Psoas muscle (tissue), 8 donors: ENCODE data around the gene PRMT7. TPM values are rescaled to one million over a fixed set of nuclear protein-coding genes. Genes with fewer than 3 reads are reported as not detected.

Experiments used
- ATAC-seq, 4 donors: fragments of 200-7000 bp; cut with Tn5 transposase; one replicate each; pipeline ENCODE4 v1.9.1; 2020; ENCODE audit warnings: moderate library complexity in 3 of 4, mild to moderate bottlenecking in 2 of 4
- DNase-seq, 2 donors: peaks; one replicate each; pipeline ENCODE4 v3.0.0-alpha.2; 2020
- H3K27ac ChIP-seq: fragments of 200-600 bp; one replicate; pipeline ENCODE4 v1.8.0; 2022
- H3K27me3 ChIP-seq, 3 donors: fragments of 200-600 bp in 1 of 3; one replicate each; pipeline versions ENCODE4 v1.6.1 to v1.8.0; 2013 to 2022; ENCODE audit warnings: low read length in 2 of 3, mild to moderate bottlenecking in 2 of 3, moderate library complexity in 1 of 3; ENCODE audit not compliant: insufficient read depth in 3 of 3
- H3K36me3 ChIP-seq, 2 donors: fragments of 200-600 bp in 1 of 2; one replicate each; pipeline versions ENCODE4 v1.6.1 to v1.8.0; 2013 to 2022; ENCODE audit warnings: low read depth in 1 of 2, mild to moderate bottlenecking in 1 of 2, moderate library complexity in 1 of 2; ENCODE audit not compliant: insufficient read depth in 1 of 2
- H3K4me1 ChIP-seq: fragments of 200-600 bp; one replicate; pipeline ENCODE4 v1.8.0; 2022
- H3K4me3 ChIP-seq: fragments of 200-600 bp; one replicate; pipeline ENCODE4 v1.8.0; 2022; ENCODE audit warnings: mild to moderate bottlenecking
- H3K9me3 ChIP-seq: fragments of 200-600 bp; one replicate; pipeline ENCODE4 v1.8.0; 2022
- WGBS, 3 donors: extraction: QIAGEN DNeasy Blood & Tissue Kit; methylation state at CpG; one replicate each; pipeline versions ENCODE4 v1.1.6 to v1.1.7; 2013; 5-methylcytosine and 5-hydroxymethylcytosine counted together
- intact Hi-C, 2 donors: fragments of 100-400 bp; cut with DNase I; formaldehyde crosslinking; loops; one replicate each; pipeline versions ENCODE4 v1.11.0 to v1.14.2; 2022
- long read RNA-seq, 2 donors: library from polyadenylated mRNA; unstranded; transcript quantifications; one replicate each; pipeline ENCODE4 v2.0.0, GENCODE V29; 2021
- polyA plus RNA-seq, 3 donors: library from polyadenylated mRNA; stranded (reverse); fragments of 200-250 nt; gene quantifications; one replicate each; pipeline ENCODE4 v1.2.3, GENCODE V29; 2013
- total RNA-seq, 4 donors: library from RNA; stranded (reverse); fragmentation: NEBNext Ultra II Directional in 2 of 4; extraction: Animal tissue kit (Norgen Biotek cat#: 25700) in 2 of 4; gene quantifications; one replicate each; pipeline versions ENCODE4 v1.2.1 to v1.2.4, GENCODE V29; 2021 to 2023
- TF ChIP-seq, protein P1 (sequence below): fragments of 200-600 bp; IDR thresholded peaks from one replicate; pipeline ENCODE4 v1.8.0; 2022; ENCODE audit warnings: antibody characterized with exemption
- donor health status: healthy with polysubstance abuse.
- donor health status: DM: no; HTN: no; CAD: no; lungs with moderate emphysema.
- donor health status: Bipolar disorder and iron deficiency.
- donor health status: healthy.
- donor health status: DM: yes; HTN: yes; CAD: no.
- donor health status: DM: no; HTN: no; CAD: no.
- donor health status: DM: no; HTN: no; CAD: no.
- donor health status: DM: yes; HTN: yes; CAD: no.

PRMT7 gene
- total RNA-seq (10 to 100 TPM; 19.9 to 31.4 (median 26.6) TPM), polyA plus RNA-seq (10 to 100 TPM; 18.9 to 45.1 (median 20.4) TPM)
- long read RNA-seq, donor 1, partial matches to known transcripts, result 3 of 20 reads
- long read RNA-seq, donor 1, other reads (novel, unspliced or antisense), result 17 of 20 reads
- long read RNA-seq, donor 2, partial matches to known transcripts, result 14 of 32 reads
- long read RNA-seq, donor 2, other reads (novel, unspliced or antisense), result 17 of 32 reads

GRCh38 chr16:68310774-68311511 is at the start of gene PRMT7, which contains the start of gene SLC7A6OS:
Gene PRMT7, plus strand, starts transcription at chr16:68311019. Its CDS starts 4,961 bp downstream, at chr16:68315980.
Gene SLC7A6OS, minus strand, starts transcription at chr16:68310946. Its CDS starts 20 bp downstream, at chr16:68310926.
- peak; percentile 91 to 94 for DNase-seq
- 0 to 1% (median 1%) methylated on average over 61 to 62 of the region's 62 CpGs for WGBS, 3 donors

GRCh38 chr16:68263559-68264127 is 47.2 kb upstream of the PRMT7 start:
- no peaks in the 10 kb centered on the region for H3K27me3 ChIP-seq
- ATAC-seq (no peak), DNase-seq (no peak)
- TF ChIP-seq, protein P1, sequence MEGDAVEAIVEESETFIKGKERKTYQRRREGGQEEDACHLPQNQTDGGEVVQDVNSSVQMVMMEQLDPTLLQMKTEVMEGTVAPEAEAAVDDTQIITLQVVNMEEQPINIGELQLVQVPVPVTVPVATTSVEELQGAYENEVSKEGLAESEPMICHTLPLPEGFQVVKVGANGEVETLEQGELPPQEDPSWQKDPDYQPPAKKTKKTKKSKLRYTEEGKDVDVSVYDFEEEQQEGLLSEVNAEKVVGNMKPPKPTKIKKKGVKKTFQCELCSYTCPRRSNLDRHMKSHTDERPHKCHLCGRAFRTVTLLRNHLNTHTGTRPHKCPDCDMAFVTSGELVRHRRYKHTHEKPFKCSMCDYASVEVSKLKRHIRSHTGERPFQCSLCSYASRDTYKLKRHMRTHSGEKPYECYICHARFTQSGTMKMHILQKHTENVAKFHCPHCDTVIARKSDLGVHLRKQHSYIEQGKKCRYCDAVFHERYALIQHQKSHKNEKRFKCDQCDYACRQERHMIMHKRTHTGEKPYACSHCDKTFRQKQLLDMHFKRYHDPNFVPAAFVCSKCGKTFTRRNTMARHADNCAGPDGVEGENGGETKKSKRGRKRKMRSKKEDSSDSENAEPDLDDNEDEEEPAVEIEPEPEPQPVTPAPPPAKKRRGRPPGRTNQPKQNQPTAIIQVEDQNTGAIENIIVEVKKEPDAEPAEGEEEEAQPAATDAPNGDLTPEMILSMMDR, result no peak
- no peaks in the 10 kb centered on the region for H3K9me3 ChIP-seq
- H3K27ac ChIP-seq, result peak overlapping the region; percentile 100
- H3K4me1 ChIP-seq, result peaks cover 36% of the 10 kb centered on the region
- peaks cover 0 to 38% of the 10 kb centered on the region in 2 donors for H3K36me3 ChIP-seq
- peak overlapping the region; percentile 97 for H3K4me3 ChIP-seq
- intact Hi-C loops, result loop anchor here (5.0 kb wide), 3 partner anchors 34 to 64 kb away; partner anchors contain the start of genes PRMT7 (in 1 of the 2) and SLC7A6OS (in 1 of the 2)
- 39 to 42% (median 42%) methylated on average over 11 of the region's 11 CpGs for WGBS, 3 donors

More at GRCh38 chr16:68310774-68311511, at the start of gene PRMT7, which contains the start of gene SLC7A6OS:
- Histone ChIP-seq H3K4me1 (peaks cover 31% of the 10 kb centered on the region), H3K27ac (peak within 1 kb of the TSS; percentile 94), H3K36me3 (peaks cover 8 to 62% of the 10 kb centered on the region in 2 donors), H3K27me3 (no peaks in the 10 kb centered on the region), H3K4me3 (peak within 1 kb of the TSS; percentile 96), H3K9me3 (no peaks in the 10 kb centered on the region)
- intact Hi-C loops, result loop anchor here (5.0 to 10.0 kb wide), 2 partner anchors 49 to 236 kb away; partner anchors contain the start of gene SLC7A6 (in 1 of the 2)
- peak; percentile 98 to 99 (median 99) for ATAC-seq
- TF ChIP-seq, protein P1, result peak; percentile 21

DNA sequence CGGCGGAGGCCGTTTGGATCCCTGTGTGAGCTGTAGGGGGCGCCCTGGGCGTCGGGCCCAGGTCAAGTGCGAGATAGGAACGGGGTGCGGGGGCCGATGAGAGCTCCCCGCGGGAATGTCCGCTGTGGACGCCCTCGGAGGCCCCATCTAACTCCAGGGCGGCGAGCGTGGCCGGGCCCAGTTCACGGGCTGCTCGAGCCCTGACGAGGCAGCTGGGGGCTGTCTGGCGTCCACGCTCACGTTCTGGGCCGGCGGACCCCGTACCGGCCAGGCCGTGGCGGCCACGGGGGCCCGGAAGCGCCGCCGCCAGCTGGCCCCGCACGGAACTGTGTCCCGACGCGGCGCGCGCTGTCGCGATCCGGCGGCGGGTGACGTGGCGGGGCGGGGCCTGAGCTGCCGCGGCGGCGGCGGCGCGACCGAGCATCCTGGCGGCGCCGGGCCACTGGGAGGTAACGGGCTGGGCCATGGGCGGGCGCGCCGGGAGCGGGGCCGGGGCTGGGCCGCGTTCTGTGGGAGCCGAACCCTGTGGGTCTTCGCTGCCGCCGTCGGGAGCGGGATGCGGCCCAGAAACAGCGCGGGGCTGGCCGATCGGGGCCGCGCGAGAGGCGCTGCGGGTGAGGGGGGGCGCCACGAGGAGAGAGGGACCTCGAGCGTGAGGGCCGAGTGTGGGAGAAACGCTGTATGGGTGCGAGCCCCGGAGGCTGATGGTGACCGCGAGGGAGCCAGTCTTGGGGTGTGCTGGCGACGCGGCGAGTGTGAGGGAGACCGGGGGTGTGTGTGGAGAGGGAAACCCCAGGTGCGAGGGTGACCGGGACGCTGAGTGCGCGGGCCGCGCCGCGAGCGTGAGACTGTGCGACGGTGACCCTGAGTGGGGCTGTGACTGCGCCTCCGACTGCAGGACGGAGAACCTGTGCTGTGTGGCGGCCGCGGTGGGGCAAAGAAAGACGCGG is 46.4 kb upstream of the PRMT7 start, which contains the start of gene SLC7A6:
TSS of gene SLC7A6 (plus strand) at position 399 of the 950 bp plus-strand sequence. CDS start 10,201 bp downstream, outside the sequence.
- H3K4me1 ChIP-seq, result peaks cover 36% of the 10 kb centered on the region
- intact Hi-C loops, result loop anchor here (5.0 kb wide), 3 partner anchors 33 to 63 kb away; partner anchors contain the start of genes PRMT7 (in 1 of the 2) and SLC7A6OS (in 1 of the 2)
- peak; percentile 83 to 91 for DNase-seq

More for the DNA sequence above, 46.4 kb upstream of the PRMT7 start, which contains the start of gene SLC7A6:
- Histone ChIP-seq H3K27ac (peak within 1 kb of the TSS; percentile 100), H3K9me3 (no peaks in the 10 kb centered on the region), H3K36me3 (peaks cover 0 to 40% of the 10 kb centered on the region in 2 donors), H3K4me3 (peak within 1 kb of the TSS; percentile 97), H3K27me3 (no peaks in the 10 kb centered on the region)
- ATAC-seq, result peak; percentile 70 to 76 (median 72)
- WGBS, 3 donors, result 0 to 1% (median 0%) methylated on average over 68 to 123 of the region's 123 CpGs
- TF ChIP-seq, protein P1, result peak; percentile 62
